ENCODE measurements around the gene TRA2A.
"Not testable (repeated sequence)": the region's sequence is repeated elsewhere in the genome, so short reads cannot be mapped to it uniquely, and the experiment has no call there.

Gene TRA2A

DNA sequence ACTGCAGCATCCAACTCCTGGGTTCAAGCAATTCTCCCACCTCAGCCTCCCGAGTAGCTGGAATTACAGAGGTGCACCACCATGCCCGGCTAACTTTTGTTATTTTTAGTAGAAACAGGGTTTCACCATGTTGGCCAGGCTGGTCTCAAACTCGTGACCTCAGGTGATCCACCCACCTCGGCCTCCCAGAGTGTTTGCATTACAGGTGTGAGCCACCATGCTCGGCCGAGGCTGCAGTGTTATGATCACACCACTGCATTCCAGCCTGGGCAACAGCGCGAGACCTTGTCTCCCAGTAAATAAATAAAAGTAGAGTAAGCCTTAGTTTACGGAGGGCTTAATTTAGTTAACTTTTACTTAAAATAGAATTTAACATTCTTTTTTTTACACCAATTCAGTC lies 37.8 kb downstream of the TRA2A start:
- WGBS: 89% methylated on average over 8 of the region's 9 CpGs
- no peak overlapping the region for H3K27ac ChIP-seq (ENCODE audit: low read depth, low read length)
- H3K9ac ChIP-seq (ENCODE audit: low read depth, low read length): no peak overlapping the region
- no peaks in the 10 kb centered on the region for H3K4me1 ChIP-seq (ENCODE audit: insufficient read depth, low read length)
- H3K36me3 ChIP-seq (ENCODE audit: insufficient read depth, low read length): peaks cover 3% of the 10 kb centered on the region; the same call in 1 of the 2 replicates
- H3K4me3 ChIP-seq (ENCODE audit: low read length): no peak overlapping the region
- H3K9me3 ChIP-seq (ENCODE audit: insufficient read depth, low read depth, low read length): no peaks in the 10 kb centered on the region
- H3K27me3 ChIP-seq (ENCODE audit: insufficient read depth, low read length): no peaks in the 10 kb centered on the region

GRCh38 chr7:23491502-23491901 lies 40.3 kb downstream of the TRA2A start:
- Histone ChIP-seq H3K9ac (ENCODE audit: low read depth, low read length) (no peak overlapping the region), H3K9me3 (ENCODE audit: insufficient read depth, low read depth, low read length) (no peaks in the 10 kb centered on the region), H3K36me3 (ENCODE audit: insufficient read depth, low read length) (no peaks in the 10 kb centered on the region), H3K4me1 (ENCODE audit: insufficient read depth, low read length) (no peaks in the 10 kb centered on the region), H3K27ac (ENCODE audit: low read depth, low read length) (no peak overlapping the region), H3K4me3 (ENCODE audit: low read length) (peak overlapping the region; percentile 65), H3K27me3 (ENCODE audit: insufficient read depth, low read length) (no peaks in the 10 kb centered on the region)
- WGBS: no CpG with 5 or more reads among the region's 3 CpGs

GRCh38 chr7:23490357-23491135 lies 41.2 kb downstream of the TRA2A start:
- peak overlapping the region; percentile 72 for H3K27ac ChIP-seq (ENCODE audit: low read depth, low read length)
- peak overlapping the region; percentile 65 for H3K4me3 ChIP-seq (ENCODE audit: low read length)
- no peaks in the 10 kb centered on the region for H3K36me3 ChIP-seq (ENCODE audit: insufficient read depth, low read length)
- WGBS: 66% methylated on average over 55 of the region's 56 CpGs
- no peaks in the 10 kb centered on the region for H3K9me3 ChIP-seq (ENCODE audit: insufficient read depth, low read depth, low read length)
- H3K27me3 ChIP-seq (ENCODE audit: insufficient read depth, low read length): no peaks in the 10 kb centered on the region
- peak overlapping the region; percentile 64; the same call in 1 of the 2 replicates for H3K9ac ChIP-seq (ENCODE audit: low read depth, low read length)
- peaks cover 7% of the 10 kb centered on the region; the same call in 1 of the 2 replicates for H3K4me1 ChIP-seq (ENCODE audit: insufficient read depth, low read length)

- WGBS: 100% methylated on average over 7 of the region's 13 CpGs
- not testable (repeated sequence) for H3K9me3 ChIP-seq (ENCODE audit: insufficient read depth, low read depth, low read length); H3K4me3 ChIP-seq (ENCODE audit: low read length); H3K36me3 ChIP-seq (ENCODE audit: insufficient read depth, low read length); H3K27ac ChIP-seq (ENCODE audit: low read depth, low read length); H3K9ac ChIP-seq (ENCODE audit: low read depth, low read length); H3K4me1 ChIP-seq (ENCODE audit: insufficient read depth, low read length); H3K27me3 ChIP-seq (ENCODE audit: insufficient read depth, low read length)
These were observed 43.1 kb downstream of the TRA2A start for GRCh38 chr7:23488714-23489113.

GRCh38 chr7:23487670-23488069 lies 44.1 kb downstream of the TRA2A start:
- H3K27me3 ChIP-seq (ENCODE audit: insufficient read depth, low read length): no peaks in the 10 kb centered on the region
- WGBS: 86% methylated on average over 3 of the region's 4 CpGs
- peaks cover 9% of the 10 kb centered on the region; the same call in 1 of the 2 replicates for H3K4me1 ChIP-seq (ENCODE audit: insufficient read depth, low read length)
- H3K27ac ChIP-seq (ENCODE audit: low read depth, low read length): no peak overlapping the region
- H3K9me3 ChIP-seq (ENCODE audit: insufficient read depth, low read depth, low read length): no peaks in the 10 kb centered on the region
- no peaks in the 10 kb centered on the region for H3K36me3 ChIP-seq (ENCODE audit: insufficient read depth, low read length)
- no peak overlapping the region for H3K9ac ChIP-seq (ENCODE audit: low read depth, low read length)
- H3K4me3 ChIP-seq (ENCODE audit: low read length): no peak overlapping the region

DNA sequence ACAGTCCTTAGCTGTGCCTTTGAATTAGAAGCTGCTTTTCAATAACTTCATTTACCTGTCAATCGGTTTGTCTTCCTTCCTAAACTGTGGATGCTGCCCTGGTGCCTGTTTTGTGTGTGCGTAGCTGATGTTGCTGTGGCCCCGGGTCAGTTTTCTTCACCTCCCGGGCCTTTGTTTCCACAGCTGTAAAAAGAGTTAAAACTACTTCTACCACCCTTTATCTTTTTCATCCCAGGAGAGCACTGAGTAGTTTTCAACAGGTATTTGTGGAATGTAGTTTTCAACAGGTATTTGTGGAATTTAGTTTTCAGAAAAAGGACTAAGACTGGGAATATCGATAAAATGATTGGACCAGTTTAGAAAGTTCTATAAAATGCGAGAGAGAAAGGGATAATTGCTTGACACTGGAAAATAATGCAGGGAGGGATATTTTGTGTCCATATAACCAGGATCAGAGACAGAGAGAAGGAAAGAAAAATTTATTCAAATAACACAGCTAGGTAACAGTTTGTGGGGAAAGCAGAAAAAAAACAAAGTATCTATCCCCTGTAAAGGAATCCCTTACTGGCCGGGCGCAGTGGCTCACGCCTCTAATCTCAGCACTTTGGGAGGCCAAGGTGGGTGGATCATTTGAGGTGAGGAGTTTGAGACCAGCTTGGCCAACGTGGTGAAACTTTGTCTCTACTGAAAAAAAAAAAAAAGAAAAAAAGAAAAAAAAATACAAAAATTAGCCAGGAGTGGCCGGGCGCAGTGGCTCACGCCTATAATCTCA lies 45.6 kb downstream of the TRA2A start:
- H3K9ac ChIP-seq (ENCODE audit: low read depth, low read length): peak overlapping the region; percentile 49
- H3K27ac ChIP-seq (ENCODE audit: low read depth, low read length): peak overlapping the region; percentile 77
- H3K4me1 ChIP-seq (ENCODE audit: insufficient read depth, low read length): peaks cover 12% of the 10 kb centered on the region; the same call in 1 of the 2 replicates
- H3K27me3 ChIP-seq (ENCODE audit: insufficient read depth, low read length): no peaks in the 10 kb centered on the region
- H3K4me3 ChIP-seq (ENCODE audit: low read length): no peak overlapping the region
- WGBS: 85% methylated on average over 12 of the region's 13 CpGs
- no peaks in the 10 kb centered on the region for H3K36me3 ChIP-seq (ENCODE audit: insufficient read depth, low read length)
- no peaks in the 10 kb centered on the region for H3K9me3 ChIP-seq (ENCODE audit: insufficient read depth, low read depth, low read length)

DNA sequence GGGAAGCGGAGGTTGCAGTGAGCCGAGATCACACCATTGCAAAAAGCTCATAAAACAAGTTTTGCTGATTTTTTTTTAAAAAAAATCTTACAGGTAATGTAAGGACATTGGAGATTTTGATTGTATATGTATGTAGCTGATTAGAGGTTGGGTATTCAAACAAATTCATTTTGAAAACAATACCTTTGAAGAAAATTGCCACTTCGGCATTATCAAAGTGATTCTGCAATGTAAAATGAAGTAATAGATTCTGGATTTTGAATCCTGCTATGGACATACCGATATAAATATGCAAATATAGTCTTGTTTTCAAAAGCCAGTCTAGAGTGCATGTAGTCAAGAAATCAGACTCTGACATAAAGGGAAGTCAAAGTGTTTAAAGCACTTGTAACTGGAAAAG lies 49.1 kb downstream of the TRA2A start:
- over 99% methylated on average over 4 of the region's 4 CpGs for WGBS
- Histone ChIP-seq H3K27me3 (ENCODE audit: insufficient read depth, low read length) (no peaks in the 10 kb centered on the region), H3K9ac (ENCODE audit: low read depth, low read length) (no peak overlapping the region), H3K36me3 (ENCODE audit: insufficient read depth, low read length) (no peaks in the 10 kb centered on the region), H3K27ac (ENCODE audit: low read depth, low read length) (no peak overlapping the region), H3K9me3 (ENCODE audit: insufficient read depth, low read depth, low read length) (no peaks in the 10 kb centered on the region), H3K4me1 (ENCODE audit: insufficient read depth, low read length) (peaks cover 18% of the 10 kb centered on the region), H3K4me3 (ENCODE audit: low read length) (no peak overlapping the region)

- Histone ChIP-seq H3K4me3 (ENCODE audit: low read length) (no peak overlapping the region), H3K36me3 (ENCODE audit: insufficient read depth, low read length) (no peaks in the 10 kb centered on the region), H3K27me3 (ENCODE audit: insufficient read depth, low read length) (no peaks in the 10 kb centered on the region), H3K9ac (ENCODE audit: low read depth, low read length) (no peak overlapping the region; the same call in 1 of the 2 replicates), H3K27ac (ENCODE audit: low read depth, low read length) (no peak overlapping the region), H3K9me3 (ENCODE audit: insufficient read depth, low read depth, low read length) (no peaks in the 10 kb centered on the region), H3K4me1 (ENCODE audit: insufficient read depth, low read length) (peaks cover 26% of the 10 kb centered on the region)
- 92% methylated on average over 2 of the region's 6 CpGs for WGBS
These were observed 53.6 kb downstream of the TRA2A start for GRCh38 chr7:23477962-23478866.

DNA sequence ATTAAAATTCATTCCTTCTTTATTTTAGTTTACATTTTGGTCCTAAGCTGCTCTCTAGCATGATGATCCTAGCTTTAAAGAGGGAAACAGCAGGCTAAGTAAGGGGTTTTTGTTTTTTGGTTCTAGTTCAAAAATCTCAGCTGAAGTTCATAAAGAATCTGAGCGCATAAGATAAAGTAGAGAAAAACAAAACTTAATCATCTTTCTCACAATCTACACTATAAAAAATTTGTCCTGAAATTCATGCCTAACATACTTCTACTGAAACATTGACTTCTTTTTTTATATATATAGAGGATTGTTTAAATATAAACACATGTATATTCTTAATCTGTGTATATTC lies 54.7 kb downstream of the TRA2A start:
- Histone ChIP-seq H3K4me1 (ENCODE audit: insufficient read depth, low read length) (peaks cover 35% of the 10 kb centered on the region), H3K9me3 (ENCODE audit: insufficient read depth, low read depth, low read length) (no peaks in the 10 kb centered on the region), H3K9ac (ENCODE audit: low read depth, low read length) (peak overlapping the region; percentile 97), H3K36me3 (ENCODE audit: insufficient read depth, low read length) (no peaks in the 10 kb centered on the region), H3K4me3 (ENCODE audit: low read length) (peak overlapping the region; percentile 84), H3K27me3 (ENCODE audit: insufficient read depth, low read length) (no peaks in the 10 kb centered on the region), H3K27ac (ENCODE audit: low read depth, low read length) (no peak overlapping the region; the same call in 1 of the 2 replicates)
- 100% methylated on average over 1 of the region's 1 CpG for WGBS

DNA sequence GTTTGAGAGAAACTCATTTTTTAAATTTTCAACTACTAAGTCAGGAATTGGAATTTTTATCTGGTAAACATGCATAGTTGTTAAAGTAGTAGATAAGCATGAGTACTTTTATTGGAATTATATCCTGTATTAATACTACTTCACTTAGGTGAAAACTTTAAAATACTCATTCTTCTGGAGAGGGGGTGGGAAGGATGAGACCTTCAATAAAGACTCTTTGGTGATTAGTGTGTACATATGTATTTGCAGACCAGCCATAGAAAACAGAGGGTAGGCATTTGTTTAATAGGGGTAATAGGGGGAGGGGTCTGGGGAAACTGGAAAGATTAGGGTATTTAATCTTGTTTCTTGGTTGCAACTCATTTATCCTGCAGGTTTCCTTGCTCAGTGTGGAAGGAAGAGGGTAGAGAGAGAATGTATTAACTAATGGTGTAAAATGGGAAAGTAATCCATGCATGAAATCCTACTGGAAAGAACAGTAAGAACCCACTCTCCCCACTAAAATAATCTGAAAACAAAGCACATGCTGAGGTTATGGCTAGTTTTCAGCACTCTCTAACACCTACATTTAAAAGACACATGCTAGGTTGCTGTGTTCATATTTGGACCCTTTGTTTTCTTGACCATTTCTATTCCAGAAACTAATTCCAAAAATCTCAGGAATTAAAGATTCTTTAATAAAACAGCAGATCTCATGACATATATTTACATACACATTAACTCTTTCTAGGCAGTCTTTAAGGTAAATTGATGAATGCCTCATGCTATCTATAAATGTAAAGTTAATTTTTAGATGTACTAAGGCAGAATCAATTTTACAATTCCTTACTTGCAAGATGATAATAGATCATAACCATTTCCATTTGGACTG lies 55.3 kb downstream of the TRA2A start:
- Histone ChIP-seq H3K27ac (ENCODE audit: low read depth, low read length) (peak overlapping the region; percentile 65), H3K4me1 (ENCODE audit: insufficient read depth, low read length) (peaks cover 32% of the 10 kb centered on the region), H3K9ac (ENCODE audit: low read depth, low read length) (peak overlapping the region; percentile 97), H3K9me3 (ENCODE audit: insufficient read depth, low read depth, low read length) (no peaks in the 10 kb centered on the region), H3K27me3 (ENCODE audit: insufficient read depth, low read length) (no peaks in the 10 kb centered on the region), H3K4me3 (ENCODE audit: low read length) (peak overlapping the region; percentile 84), H3K36me3 (ENCODE audit: insufficient read depth, low read length) (no peaks in the 10 kb centered on the region)

All from HUES64 (cell line).